K562 (cell line): ENCODE results near the gene WDR46. TPM values are rescaled to one million over a fixed set of nuclear protein-coding genes. Genes with fewer than 3 reads are reported as not detected.

Source experiments
- CREB3 ChIP-seq: fragments of 450-650 bp; conservative IDR thresholded peaks from 2 replicates; pipeline ENCODE4 v1.6.1; 2016; ENCODE audit warnings: missing genetic modification characterization, low read depth, mild to moderate bottlenecking, missing compliant biosample characterization, moderate library complexity
- E2F4 ChIP-seq: sonication (generic); formaldehyde crosslinking; IDR thresholded peaks from 2 replicates; pipeline ENCODE4 v1.8.0; 2022; ENCODE audit warnings: mild to moderate bottlenecking, low read depth, missing genetic modification reagents
- GTF2F1 ChIP-seq: IDR thresholded peaks from 2 replicates; pipeline ENCODE4 v1.6.1; 2011; ENCODE audit warnings: low read depth, low read length, improper control_type of control experiment
- HDGF ChIP-seq: fragments of 450-650 bp; IDR thresholded peaks from 2 replicates; pipeline ENCODE4 v1.6.1; 2016
- MXD1 ChIP-seq: fragments of 250-450 bp; sonication (Bioruptor Pico); IDR thresholded peaks from 2 replicates; pipeline ENCODE4 v1.8.0; 2021; ENCODE audit warnings: borderline replicate concordance, mild to moderate bottlenecking, moderate library complexity; ENCODE audit not compliant: poor library complexity, severe bottlenecking
- NRF1 ChIP-seq, 2 experiments: fragments of 450-650 bp; IDR thresholded peaks in 1 of 2; conservative IDR thresholded peaks in 1 of 2; 2 replicates each; pipeline ENCODE4 v1.6.1; 2014; ENCODE audit warnings: mild to moderate bottlenecking in 2 of 2
- RERE ChIP-seq: sonication (generic); formaldehyde crosslinking; IDR thresholded peaks from 2 replicates; pipeline ENCODE4 v1.8.0; 2023; ENCODE audit warnings: missing genetic modification reagents, mild to moderate bottlenecking, borderline replicate concordance
- SMARCA5 ChIP-seq: fragments of 450-650 bp; IDR thresholded peaks from 2 replicates; pipeline ENCODE4 v1.6.1; 2016
- SREBF2 ChIP-seq: sonication (generic); formaldehyde crosslinking; IDR thresholded peaks from 2 replicates; pipeline ENCODE4 v1.4.0; 2020; ENCODE audit warnings: mild to moderate bottlenecking, missing genetic modification reagents
- ZFPM2 ChIP-seq: fragments of 250-450 bp; sonication (Bioruptor Pico); IDR thresholded peaks from 2 replicates; pipeline ENCODE4 v1.5.1; 2022; ENCODE audit warnings: mild to moderate bottlenecking
- ZNF639 ChIP-seq, 2 experiments: fragments of 200-800 bp in 1 of 2; sonication (Bioruptor generic) in 1 of 2; sonication (generic) in 1 of 2; formaldehyde crosslinking in 1 of 2; IDR thresholded peaks in 1 of 2; conservative IDR thresholded peaks in 1 of 2; 2 replicates each; pipeline versions ENCODE4 v1.5.0 to v1.6.1; 2016 to 2020; ENCODE audit warnings: missing compliant biosample characterization in 1 of 2, missing genetic modification characterization in 1 of 2, missing genetic modification reagents in 1 of 2
- ZNF740 ChIP-seq, 3 experiments: fragments of 200-800 bp in 1 of 3; sonication (Bioruptor generic) in 1 of 3; sonication (generic) in 1 of 3; formaldehyde crosslinking in 1 of 3; IDR thresholded peaks; 2 replicates each; pipeline versions ENCODE4 v1.6.1 to v1.8.0; 2016 to 2022; ENCODE audit warnings: mild to moderate bottlenecking in 2 of 3, missing compliant biosample characterization in 2 of 3, missing genetic modification characterization in 2 of 3, missing genetic modification reagents in 1 of 3
- ZNF76 ChIP-seq: fragments of 250-450 bp; sonication (Bioruptor Pico); IDR thresholded peaks from 2 replicates; pipeline ENCODE4 v1.4.0; 2020; ENCODE audit warnings: mild to moderate bottlenecking, moderate library complexity, borderline replicate concordance
- polyA plus RNA-seq, 8 experiments: library from polyadenylated mRNA; depleted of rRNA in 4 of 8; stranded (reverse) in 5 of 8; unstranded in 3 of 8; fragments of >200 nt; fragmentation: Nextera tagmentation in 2 of 8; fragmentation: Illumina TruSeq in 1 of 8; extraction: Ambion mirVana in 2 of 8; extraction: Trizol in 1 of 8; gene quantifications; 2 replicates each; pipeline versions ENCODE4 v1.2.1 to v1.2.3, GENCODE V29; 2011 to 2014; ENCODE audit warnings: inconsistent platforms in 1 of 8, missing spikeins in 1 of 8
- total RNA-seq, 7 experiments: library from RNA; depleted of rRNA in 6 of 7; stranded (reverse); fragments of >200 nt in 6 of 7; fragmentation: Illumina TruSeq in 2 of 7; extraction: Trizol in 2 of 7; gene quantifications; 2 replicates each; pipeline versions ENCODE4 v1.2.1 to v1.2.3, GENCODE V29; 2011 to 2021; ENCODE audit warnings: low replicate concordance in 1 of 7

Gene WDR46
- total and polyA plus RNA-seq, 9 of the 15 experiments (the other 6 are each of a cell fraction or from before 2014, with no cell fraction given): 8.9 to 146 (median 93.1) TPM

GRCh38 chr6:33273924-33274902 is 14.8 kb downstream of the WDR46 start (continued):
- TF ChIP-seq MXD1 (CRISPR knock-in tag) (no peak), ZNF639 (CRISPR knock-in tag; conservative IDR thresholded peaks at IDR 0.05 in 1 of 2, IDR thresholded peaks at IDR 0.05 in 1 of 2) (no peak), CREB3 (tag) (no peak), HDGF (no peak), GTF2F1 (no peak), SMARCA5 (0 out of 2 replicates have a peak, but pooled peaks have one; percentile 9), ZNF740 (CRISPR knock-in tag; IDR thresholded peaks at IDR 0.05) (no peak), ZNF740 (tag; IDR thresholded peaks at IDR 0.05) (no peak), RERE (CRISPR knock-in tag) (no peak), ZFPM2 (CRISPR knock-in tag) (no peak), ZNF76 (CRISPR knock-in tag) (no peak), E2F4 (CRISPR knock-in tag) (no peak), SREBF2 (CRISPR knock-in tag) (no peak), NRF1 (conservative IDR thresholded peaks at IDR 0.05 in 1 of 2, IDR thresholded peaks at IDR 0.05 in 1 of 2) (no peak)
